ENCODE results near the gene RBM48.

DNA sequence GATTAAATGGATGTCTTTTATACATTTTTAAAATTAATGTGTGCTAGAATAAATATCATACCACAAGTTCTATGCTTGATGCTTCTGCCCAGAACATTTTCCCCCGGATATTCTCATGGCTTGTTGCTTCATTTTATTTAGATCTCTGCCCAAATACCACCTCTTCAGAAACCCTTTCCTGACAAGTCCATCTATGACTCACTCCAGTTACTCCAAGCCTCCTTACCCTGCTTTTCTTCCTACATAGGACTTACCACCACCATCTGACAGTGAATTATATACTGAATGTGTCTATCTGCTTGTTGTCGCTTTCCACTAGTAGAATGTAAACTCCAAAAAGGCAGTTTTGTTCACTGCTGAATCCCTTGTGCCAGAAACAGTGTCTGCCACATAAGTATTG is 31.7 kb upstream of the RBM48 start:
- TF ChIP-seq, protein P1, sequence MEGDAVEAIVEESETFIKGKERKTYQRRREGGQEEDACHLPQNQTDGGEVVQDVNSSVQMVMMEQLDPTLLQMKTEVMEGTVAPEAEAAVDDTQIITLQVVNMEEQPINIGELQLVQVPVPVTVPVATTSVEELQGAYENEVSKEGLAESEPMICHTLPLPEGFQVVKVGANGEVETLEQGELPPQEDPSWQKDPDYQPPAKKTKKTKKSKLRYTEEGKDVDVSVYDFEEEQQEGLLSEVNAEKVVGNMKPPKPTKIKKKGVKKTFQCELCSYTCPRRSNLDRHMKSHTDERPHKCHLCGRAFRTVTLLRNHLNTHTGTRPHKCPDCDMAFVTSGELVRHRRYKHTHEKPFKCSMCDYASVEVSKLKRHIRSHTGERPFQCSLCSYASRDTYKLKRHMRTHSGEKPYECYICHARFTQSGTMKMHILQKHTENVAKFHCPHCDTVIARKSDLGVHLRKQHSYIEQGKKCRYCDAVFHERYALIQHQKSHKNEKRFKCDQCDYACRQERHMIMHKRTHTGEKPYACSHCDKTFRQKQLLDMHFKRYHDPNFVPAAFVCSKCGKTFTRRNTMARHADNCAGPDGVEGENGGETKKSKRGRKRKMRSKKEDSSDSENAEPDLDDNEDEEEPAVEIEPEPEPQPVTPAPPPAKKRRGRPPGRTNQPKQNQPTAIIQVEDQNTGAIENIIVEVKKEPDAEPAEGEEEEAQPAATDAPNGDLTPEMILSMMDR (IDR thresholded peaks at IDR 0.05) = no peak
- TF ChIP-seq POLR2AphosphoS5 (IDR thresholded peaks at IDR 0.05) = no peak
- TF ChIP-seq POLR2A (IDR thresholded peaks at IDR 0.05; ENCODE audit: low read depth) = no peak
